Right ventricle myocardium superior (tissue), 1 donor: ENCODE results near the gene S1PR1. TPM values are rescaled to one million over a fixed set of nuclear protein-coding genes. Genes with fewer than 3 reads are reported as not detected.
A peak's percentile ranks its signal among the peaks of the same experiment; 100 is the strongest.
"Not testable (repeated sequence)": the region's sequence is repeated elsewhere in the genome, so short reads cannot be mapped to it uniquely, and the experiment has no call there.

Source experiments
- ATAC-seq: fragments of 200-7000 bp; cut with Tn5 transposase; one replicate; pipeline ENCODE4 v1.9.1; 2020; ENCODE audit warnings: mild to moderate bottlenecking; ENCODE audit not compliant: poor library complexity
- DNase-seq: peaks from one replicate; pipeline ENCODE4 v3.0.0-alpha.2; 2020
- intact Hi-C: fragments of 100-400 bp; cut with DNase I; formaldehyde crosslinking; loops from one replicate; pipeline ENCODE4 v1.11.2; 2022
- total RNA-seq: library from RNA; stranded (reverse); fragmentation: NEBNext Ultra II Directional; extraction: Animal tissue kit (Norgen Biotek cat#: 25700); gene quantifications from one replicate; pipeline ENCODE4 v1.2.1, GENCODE V29; 2021
- donor health status: DM: no; HTN: yes; CAD: no; lungs with severe emphysema.

S1PR1 gene
- total RNA-seq, 1 donor from 2014 or later = 50.9 TPM

DNA sequence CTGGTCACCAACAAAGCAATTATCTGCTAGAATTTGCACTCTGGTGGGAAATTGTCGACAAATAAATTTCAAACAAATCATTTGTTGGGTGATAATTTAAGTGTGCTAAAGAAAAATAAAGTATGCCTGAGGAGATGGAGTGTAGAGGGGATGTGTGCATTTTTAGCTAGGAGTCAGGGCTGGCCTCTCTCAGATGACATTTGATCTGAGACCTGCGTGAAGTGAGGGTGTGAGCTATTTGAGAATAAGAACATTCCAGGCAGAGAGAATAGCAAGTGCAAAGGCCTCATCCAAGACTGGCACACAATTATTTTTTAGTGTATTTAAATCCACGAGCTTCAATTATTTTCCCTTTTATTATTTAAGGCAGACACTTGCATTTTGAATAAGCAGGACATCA lies 19.7 kb upstream of the S1PR1 start:
- intact Hi-C loops = no loop called here
- no peak for DNase-seq
- ATAC-seq = peak; percentile 75

GRCh38 chr1:101218968-101219367 lies 17.9 kb upstream of the S1PR1 start:
- ATAC-seq, intact Hi-C loops, DNase-seq: not testable (repeated sequence)

GRCh38 chr1:101219924-101220870 lies 16.6 kb upstream of the S1PR1 start:
- DNase-seq (peak; percentile 59), ATAC-seq (peak; percentile 84)
- intact Hi-C loops = no loop called here

GRCh38 chr1:101220906-101221305 lies 15.9 kb upstream of the S1PR1 start:
- ATAC-seq (no peak), DNase-seq (no peak)
- intact Hi-C loops = no loop called here

DNA sequence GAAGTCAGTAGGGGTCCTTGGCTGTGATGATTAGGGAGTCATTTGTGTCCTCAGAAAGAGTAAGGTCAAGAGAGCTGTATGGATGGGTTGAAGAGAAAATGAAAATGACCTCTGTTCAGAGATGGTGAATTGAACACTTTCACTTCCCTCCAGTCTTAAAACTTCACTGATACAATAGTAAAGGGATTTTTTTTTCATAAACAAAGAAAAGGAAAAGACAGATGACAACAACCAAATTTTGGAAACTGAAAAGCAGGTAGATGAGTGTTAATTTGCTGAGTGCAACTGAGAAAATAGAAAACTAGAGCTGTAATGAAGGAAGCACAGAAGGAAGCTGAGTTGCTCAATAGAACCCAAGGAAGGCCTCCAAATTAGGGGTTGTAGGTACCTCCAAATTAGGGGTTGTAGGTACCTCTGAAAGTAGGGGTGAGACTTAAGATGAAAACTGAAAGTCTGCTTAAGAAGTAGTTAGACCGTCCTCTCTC lies 14.8 kb upstream of the S1PR1 start:
- DNase-seq (no peak), ATAC-seq (no peak)
- intact Hi-C loops = no loop called here

GRCh38 chr1:101227837-101228236 lies 9.0 kb upstream of the S1PR1 start:
- DNase-seq (no peak), ATAC-seq (no peak)
- intact Hi-C loops = no loop called here

DNA sequence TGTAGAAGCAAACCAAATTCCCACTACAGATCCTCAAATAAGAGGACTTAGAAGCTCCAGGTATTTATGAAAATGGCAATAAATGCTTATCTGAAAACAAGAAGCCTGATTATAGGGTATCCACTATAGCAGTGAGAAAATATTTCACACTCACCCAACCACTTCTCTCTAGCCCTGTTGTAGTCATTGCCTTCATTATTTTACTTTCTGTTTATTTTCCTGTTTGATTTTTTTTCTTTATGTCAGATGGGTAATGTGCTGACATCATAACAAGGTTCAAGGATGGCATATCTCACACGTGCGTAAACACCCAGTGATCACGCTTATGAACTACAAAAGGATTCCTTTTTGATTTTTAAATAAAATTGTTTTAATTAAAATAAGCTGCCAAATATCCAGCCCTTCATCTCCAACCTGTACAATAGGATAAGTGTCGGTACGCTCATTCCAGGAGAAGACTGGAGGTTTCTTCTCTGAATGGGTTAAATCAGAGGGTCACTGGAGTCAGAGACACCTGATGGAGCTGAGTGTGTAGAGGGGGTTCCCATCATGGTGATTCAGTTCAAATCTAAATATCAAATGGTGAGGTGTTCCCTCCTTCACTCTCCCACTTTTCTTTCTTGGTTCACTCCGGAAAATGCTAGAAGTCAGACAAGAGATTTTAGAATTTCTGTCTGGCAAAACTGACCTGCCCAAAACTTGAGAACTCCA lies 8.2 kb upstream of the S1PR1 start:
- no peak for ATAC-seq
- intact Hi-C loops = no loop called here
- no peak for DNase-seq

DNA sequence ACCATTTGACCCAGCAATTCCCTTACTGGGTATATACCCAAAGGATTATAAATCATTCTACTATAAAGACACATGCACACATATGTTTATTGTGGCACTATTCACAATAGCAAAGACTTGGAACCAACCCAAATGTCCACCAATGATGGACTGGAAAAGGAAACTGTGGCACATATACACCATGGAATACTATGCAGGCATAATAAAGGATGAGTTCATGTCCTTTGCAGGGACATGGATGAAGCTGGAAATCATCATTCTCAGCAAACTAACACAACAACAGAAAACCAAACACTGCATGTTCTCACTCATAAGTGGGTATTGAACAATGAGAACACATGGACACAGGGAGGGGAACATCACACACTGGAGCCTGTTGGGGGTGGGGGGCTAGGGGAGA lies 4.6 kb upstream of the S1PR1 start:
- not testable (repeated sequence) for ATAC-seq
- intact Hi-C loops = loop anchor here (10.0 kb wide), 1 partner anchor 47 kb away; no protein-coding TSS in a partner anchor

GRCh38 chr1:101233495-101233894 lies 3.3 kb upstream of the S1PR1 start:
- DNase-seq (no peak), ATAC-seq (no peak)
- intact Hi-C loops = loop anchor here (10.0 kb wide), 1 partner anchor 49 kb away; no protein-coding TSS in a partner anchor

More for the DNA sequence above, 4.6 kb upstream of the S1PR1 start:
- DNase-seq = not testable (repeated sequence)

DNA sequence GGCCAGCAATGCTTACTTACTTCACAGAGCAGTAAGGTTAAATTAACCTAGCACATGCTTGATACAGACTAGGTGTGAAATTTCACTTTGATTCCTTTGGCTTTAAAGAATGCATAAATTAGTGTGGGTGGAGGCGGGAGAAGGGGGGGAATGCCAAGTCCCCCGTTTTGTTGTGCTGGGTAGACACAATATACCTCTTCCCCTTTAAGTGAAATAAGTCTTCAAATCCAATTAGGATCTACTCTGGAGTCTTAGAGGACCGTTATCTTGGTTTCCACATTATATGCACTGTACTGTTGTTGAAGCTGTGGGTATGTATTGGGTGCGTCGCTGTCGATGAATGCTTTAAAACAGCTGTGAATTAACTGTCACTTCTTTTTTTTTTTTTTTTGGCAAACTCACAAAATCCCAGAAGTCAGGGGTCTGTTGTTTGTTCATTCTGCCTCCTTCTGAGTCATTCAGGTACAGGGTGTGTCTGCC lies 1.6 kb upstream of the S1PR1 start:
- DNase-seq (no peak), ATAC-seq (no peak)
- intact Hi-C loops = loop anchor here (5.0 to 10.0 kb wide), 3 partner anchors 50 to 208 kb away; partner anchors contain the start of gene DPH5

GRCh38 chr1:101235696-101236515 lies 913 bp upstream of the S1PR1 start:
- ATAC-seq (peak; percentile 55), DNase-seq (peak; percentile 60)
- intact Hi-C loops = loop anchor here (5.0 to 10.0 kb wide), 3 partner anchors 51 to 209 kb away; partner anchors contain the start of gene DPH5

- DNase-seq (no peak), ATAC-seq (peak; percentile 28)
- intact Hi-C loops = loop anchor here (5.0 to 10.0 kb wide), 3 partner anchors 53 to 210 kb away; partner anchors contain the start of gene DPH5
Measured at GRCh38 chr1:101237229-101237837, 514 bp downstream of the S1PR1 start.

- ATAC-seq (no peak), DNase-seq (peak; percentile 53)
- intact Hi-C loops = loop anchor here (5.0 to 10.0 kb wide), 3 partner anchors 53 to 211 kb away; partner anchors contain the start of gene DPH5
Measured at GRCh38 chr1:101238031-101238628, 1.3 kb downstream of the S1PR1 start.

DNA sequence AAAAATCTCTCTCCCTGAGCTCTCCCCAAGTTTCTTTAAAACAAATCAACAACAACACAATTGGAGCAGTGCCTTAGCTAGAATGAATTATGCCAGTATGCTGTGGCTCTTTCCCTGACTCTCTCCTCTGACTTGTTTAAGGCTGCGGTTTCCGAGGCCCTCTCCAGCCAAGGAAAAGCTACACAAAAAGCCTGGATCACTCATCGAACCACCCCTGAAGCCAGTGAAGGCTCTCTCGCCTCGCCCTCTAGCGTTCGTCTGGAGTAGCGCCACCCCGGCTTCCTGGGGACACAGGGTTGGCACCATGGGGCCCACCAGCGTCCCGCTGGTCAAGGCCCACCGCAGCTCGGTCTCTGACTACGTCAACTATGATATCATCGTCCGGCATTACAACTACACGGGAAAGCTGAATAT lies 1.9 kb downstream of the S1PR1 start:
- intact Hi-C loops = loop anchor here (5.0 to 10.0 kb wide), 3 partner anchors 54 to 211 kb away; partner anchors contain the start of gene DPH5
- peak; percentile 69 for ATAC-seq

DNA sequence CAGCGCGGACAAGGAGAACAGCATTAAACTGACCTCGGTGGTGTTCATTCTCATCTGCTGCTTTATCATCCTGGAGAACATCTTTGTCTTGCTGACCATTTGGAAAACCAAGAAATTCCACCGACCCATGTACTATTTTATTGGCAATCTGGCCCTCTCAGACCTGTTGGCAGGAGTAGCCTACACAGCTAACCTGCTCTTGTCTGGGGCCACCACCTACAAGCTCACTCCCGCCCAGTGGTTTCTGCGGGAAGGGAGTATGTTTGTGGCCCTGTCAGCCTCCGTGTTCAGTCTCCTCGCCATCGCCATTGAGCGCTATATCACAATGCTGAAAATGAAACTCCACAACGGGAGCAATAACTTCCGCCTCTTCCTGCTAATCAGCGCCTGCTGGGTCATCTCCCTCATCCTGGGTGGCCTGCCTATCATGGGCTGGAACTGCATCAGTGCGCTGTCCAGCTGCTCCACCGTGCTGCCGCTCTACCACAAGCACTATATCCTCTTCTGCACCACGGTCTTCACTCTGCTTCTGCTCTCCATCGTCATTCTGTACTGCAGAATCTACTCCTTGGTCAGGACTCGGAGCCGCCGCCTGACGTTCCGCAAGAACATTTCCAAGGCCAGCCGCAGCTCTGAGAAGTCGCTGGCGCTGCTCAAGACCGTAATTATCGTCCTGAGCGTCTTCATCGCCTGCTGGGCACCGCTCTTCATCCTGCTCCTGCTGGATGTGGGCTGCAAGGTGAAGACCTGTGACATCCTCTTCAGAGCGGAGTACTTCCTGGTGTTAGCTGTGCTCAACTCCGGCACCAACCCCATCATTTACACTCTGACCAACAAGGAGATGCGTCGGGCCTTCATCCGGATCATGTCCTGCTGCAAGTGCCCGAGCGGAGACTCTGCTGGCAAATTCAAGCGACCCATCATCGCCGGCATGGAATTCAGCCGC lies 2.5 kb downstream of the S1PR1 start:
- intact Hi-C loops = loop anchor here (5.0 to 10.0 kb wide), 3 partner anchors 55 to 212 kb away; partner anchors contain the start of gene DPH5
- DNase-seq (no peak), ATAC-seq (no peak)

More for the DNA sequence above, 1.9 kb downstream of the S1PR1 start:
- peak; percentile 93 for DNase-seq

DNA sequence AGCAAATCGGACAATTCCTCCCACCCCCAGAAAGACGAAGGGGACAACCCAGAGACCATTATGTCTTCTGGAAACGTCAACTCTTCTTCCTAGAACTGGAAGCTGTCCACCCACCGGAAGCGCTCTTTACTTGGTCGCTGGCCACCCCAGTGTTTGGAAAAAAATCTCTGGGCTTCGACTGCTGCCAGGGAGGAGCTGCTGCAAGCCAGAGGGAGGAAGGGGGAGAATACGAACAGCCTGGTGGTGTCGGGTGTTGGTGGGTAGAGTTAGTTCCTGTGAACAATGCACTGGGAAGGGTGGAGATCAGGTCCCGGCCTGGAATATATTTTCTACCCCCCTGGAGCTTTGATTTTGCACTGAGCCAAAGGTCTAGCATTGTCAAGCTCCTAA lies 3.2 kb downstream of the S1PR1 start:
- no peak for DNase-seq
- intact Hi-C loops = no loop called here
- no peak for ATAC-seq
